CD4-positive, alpha-beta T cell treated with Interleukin-4 for 1 hour (primary cell): ENCODE data around the gene ACSF2.

Experiments
- DNase-seq, 2 donors: peaks; one replicate each; pipeline ENCODE4 v3.0.0-alpha.2; 2020 to 2022

Gene ACSF2

GRCh38 chr17:50440838-50441829, 15.1 kb downstream of the ACSF2 start:
- DNase-seq = no peak

DNA sequence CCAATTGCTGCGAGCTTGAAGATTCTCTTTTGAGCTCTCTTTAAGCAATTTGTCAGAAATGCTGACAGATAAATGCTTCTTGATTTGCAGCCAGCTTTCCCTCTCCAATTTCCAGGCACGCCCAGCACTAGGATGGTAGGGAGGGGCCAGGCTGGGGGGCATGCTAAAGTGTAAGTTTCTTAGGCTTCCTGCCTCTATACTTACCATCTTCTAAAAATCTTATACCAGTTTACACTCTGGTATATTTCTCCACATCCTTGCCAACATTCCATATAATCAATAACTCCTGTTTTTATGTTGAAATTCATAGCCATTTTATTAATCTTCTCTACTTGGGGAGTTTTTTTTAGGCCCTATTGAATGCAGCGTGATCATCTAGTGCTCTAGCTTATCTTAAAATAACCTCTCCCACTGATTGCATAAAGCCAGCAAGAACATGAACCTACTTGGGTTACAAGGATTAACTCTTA, 17.5 kb downstream of the ACSF2 start:
- no peak for DNase-seq

DNA sequence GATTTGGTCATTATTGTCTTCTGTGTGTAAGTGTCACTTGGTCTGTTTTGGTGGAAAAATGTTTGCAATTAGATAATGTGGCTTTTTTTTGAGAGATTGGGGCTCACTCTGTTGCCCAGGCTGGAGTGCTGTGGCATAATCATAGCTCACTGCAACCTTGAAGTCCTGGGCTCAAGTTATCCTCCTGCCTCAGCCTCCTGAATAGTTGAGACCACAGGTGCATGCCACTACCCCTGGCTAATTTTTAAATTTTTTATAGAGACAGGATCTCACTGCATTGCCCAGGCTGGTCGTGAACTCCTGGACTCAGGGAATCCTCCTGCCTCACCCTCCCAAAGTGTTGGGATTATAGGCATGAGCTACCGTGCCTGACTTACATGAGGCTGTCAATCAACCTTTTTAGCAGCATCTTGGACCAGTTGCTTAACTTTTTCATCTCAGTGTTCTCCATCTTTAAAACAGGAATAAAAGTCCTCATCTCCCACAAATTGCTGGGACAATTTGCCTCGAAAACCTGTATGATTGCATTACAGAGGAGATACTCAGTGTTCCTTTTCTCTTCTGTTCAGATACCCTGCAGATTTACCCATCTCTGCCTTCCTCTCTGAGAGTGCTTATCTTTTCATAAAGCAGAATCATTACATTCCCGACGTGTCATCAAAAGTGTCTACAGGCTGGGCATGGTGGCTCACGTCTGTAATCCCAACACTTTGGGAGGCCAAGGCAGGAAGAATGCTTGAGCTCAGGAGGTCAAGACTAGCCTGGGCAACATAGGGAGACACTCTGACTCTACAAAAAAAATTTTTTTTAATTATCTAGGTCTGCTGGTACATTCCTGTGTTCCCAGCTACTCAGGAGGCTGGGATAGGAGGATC, 19.1 kb downstream of the ACSF2 start:
- DNase-seq = no peak

DNA sequence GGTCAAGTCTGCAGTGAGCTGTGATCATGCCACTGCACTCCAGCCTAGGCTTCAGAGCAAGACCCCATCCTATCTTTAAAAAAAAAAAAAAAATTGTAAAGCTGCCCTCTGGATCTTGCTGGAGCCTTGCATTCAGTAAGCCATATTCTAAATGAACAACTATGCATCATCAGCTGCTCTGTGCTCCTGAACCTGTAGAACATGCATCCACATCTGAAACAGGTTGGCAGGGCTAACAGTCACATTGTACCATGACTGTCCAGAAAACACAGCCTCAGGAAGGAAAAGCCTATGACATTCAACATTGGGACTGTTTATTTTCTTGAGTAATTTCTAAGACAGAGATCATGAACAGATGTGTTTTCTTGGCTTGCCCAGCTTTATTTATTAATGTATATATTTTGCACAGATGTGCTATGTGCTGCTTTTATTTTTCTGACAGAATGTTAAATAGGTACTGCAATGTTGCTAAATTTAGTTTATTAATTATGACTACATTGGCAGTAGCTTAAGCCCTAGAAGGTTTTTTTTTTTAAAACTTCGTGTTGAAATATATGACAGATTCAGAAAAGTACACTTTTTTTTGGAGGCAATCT, 19.8 kb downstream of the ACSF2 start:
- no peak for DNase-seq

DNA sequence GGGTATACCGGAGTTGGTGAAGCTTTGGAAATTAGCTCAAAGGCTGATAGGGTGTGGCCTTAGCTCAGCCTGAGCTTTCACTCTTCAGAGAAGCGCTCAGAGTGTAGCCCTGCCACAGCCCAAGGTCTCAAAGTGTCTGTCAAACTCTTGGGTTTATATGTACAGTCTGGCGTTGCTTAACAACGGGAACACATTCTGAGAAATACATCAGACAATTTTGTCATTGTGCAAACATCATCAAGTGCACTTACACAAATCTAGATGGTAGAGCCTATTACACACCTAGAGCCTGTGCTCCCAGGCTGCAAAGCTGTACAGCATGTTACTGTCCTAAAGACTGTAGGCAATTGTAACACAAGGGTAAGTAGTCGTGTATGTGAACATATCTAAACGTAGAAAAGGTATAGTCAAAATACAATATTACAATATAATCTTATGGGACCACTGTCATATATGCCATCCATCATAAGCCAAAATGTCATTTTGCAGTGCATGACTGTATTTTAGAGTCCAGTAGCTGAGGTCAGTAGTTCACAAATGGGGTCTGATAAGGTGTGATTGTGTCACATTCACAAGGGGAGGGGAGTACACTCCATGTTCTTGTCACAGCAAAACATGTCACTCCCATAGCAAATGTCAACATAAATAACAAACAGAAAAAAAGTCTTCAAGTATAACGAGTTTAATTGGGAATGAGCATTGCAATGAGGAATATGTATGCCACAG, 22.0 kb downstream of the ACSF2 start:
- no peak for DNase-seq

GRCh38 chr17:50448643-50449042, 22.6 kb downstream of the ACSF2 start:
- DNase-seq = no peak

DNA sequence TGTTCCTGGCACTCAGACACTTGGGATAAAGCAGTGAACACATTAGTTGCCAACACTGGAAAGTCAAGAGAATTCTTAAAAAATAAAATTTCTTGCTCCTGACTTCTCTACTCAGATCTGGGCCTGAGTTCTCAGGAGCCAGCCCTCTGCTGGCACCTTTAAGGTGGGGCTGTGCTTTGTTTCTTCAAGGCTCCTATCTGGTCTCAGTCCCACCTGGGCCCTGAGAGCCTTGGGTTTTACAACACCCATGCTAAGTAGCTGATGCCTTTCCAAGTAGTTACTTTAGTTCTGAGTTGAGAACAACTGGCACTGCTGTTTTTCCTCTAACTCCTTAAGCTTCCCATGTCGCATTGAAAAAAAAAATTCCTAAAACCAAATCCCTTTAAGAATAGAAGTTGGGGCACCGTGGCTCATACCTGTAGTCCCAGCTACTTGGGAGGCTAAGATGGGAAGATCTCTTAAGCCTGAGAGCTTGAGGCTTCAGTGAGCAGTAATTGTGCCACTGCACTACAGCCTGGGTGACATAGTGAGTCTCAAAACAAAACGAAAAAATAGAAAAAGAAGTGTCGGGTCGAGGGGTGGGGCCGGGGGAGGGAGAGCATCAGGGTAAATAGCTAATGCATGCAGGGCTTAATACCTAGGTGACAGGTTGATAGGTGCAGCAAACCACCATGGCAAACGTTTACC, 26.1 kb downstream of the ACSF2 start:
- no peak for DNase-seq

DNA sequence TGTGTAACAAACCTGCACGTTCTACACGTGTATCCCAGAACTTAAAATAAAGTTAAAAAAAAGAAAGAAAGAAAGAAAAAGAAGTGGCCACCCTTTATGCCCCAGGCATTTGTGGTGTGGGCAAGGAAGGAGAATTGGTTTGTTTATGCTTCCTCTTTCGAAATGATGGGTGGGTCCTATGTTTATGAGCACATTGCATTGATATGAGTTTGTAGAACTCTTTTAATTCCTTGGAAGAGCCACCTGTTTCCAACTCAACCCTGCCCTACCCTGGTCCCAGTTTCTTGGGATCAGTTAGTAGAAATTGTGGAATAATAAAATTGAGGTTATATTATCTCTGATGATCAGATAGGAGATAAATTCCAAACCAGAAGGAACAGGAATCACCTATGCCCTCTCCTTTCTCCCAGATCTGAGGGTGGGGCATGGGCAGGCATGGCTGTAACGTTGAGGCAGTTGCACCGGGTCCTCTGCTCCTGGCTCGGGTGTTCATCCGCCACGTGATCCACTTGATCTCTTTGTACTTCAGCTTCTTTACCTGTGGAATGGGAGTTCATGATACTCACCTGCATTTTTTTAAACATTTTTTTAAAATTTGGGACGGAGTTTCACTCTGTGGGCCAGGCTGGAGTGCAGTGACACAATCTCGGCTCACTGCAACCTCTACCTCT, 26.7 kb downstream of the ACSF2 start:
- DNase-seq = no peak

- no peak for DNase-seq
Measured at GRCh38 chr17:50453901-50454300, 27.9 kb downstream of the ACSF2 start.

DNA sequence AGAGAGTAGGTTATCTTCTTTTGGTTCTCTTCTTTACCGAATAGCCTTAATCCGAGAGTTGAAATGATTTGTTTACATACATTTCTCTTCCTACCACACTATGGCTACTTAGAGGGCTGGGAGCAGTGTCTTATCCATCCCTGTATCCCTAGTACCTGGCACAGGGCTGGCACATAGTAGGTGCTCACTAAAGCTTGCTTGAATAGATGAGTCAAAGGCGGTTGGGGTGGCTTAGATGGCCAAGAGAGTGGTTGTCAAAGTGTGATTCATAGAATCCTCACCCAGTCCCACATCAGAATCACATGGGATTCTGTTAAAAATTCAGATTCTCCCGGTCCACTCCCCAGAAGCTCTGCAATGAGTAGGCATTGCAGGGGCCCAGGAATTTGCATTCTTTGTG, 31.6 kb downstream of the ACSF2 start:
- DNase-seq = no peak

GRCh38 chr17:50458270-50458669, 32.3 kb downstream of the ACSF2 start:
- no peak for DNase-seq

DNA sequence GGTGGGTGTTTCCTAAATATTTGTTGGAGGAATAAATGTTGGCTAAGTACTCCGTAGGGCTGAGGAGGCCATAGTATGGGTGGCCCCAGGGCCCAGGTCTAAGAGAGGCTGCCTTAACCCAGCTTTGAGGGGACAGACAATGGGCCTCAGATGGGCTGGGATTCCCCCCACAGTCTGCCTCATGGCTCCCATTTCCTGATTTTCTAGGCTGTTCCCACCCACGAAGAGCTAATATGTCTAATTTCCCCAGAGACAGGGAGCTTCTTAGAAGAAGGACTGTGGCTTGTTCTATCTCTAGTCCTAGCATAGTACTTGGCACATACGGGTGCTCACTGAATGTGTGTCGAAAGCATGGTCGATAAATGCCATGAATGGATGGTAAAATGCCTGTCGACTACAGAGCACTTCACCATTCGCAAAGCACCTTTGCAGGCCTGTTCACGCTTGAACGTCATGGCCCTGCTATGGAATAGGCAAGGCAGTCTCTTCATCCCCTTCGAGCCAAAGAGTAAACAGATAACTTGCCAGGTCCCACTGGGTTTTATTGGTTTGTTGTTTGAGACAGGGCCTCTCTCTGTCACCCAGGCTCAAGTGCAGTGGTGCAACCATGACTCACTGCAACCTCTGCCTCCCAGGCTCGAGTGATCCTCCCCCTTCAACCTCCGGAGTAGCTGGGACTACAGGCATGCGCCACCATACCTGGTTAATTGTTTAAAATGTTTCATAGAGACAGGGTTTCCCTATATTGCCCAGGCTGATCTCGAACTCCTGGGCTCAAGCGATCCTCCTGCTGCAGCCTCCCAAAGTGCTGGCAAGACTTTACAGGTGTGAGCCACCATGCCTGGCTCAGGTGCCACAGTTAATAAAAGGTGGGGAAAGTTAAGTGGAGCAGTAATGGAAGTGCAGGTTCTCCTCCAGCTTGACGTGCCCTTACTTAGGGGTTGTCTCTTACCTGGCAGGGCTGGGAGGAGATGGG, 33.0 kb downstream of the ACSF2 start:
- no peak for DNase-seq

- DNase-seq = no peak
Measured at GRCh38 chr17:50459756-50460155, 33.7 kb downstream of the ACSF2 start.

GRCh38 chr17:50460831-50461526, 35.0 kb downstream of the ACSF2 start:
- DNase-seq = no peak

- DNase-seq = no peak
Measured at GRCh38 chr17:50461550-50462132, 35.6 kb downstream of the ACSF2 start.

GRCh38 chr17:50462446-50462845, 36.4 kb downstream of the ACSF2 start:
- no peak for DNase-seq

DNA sequence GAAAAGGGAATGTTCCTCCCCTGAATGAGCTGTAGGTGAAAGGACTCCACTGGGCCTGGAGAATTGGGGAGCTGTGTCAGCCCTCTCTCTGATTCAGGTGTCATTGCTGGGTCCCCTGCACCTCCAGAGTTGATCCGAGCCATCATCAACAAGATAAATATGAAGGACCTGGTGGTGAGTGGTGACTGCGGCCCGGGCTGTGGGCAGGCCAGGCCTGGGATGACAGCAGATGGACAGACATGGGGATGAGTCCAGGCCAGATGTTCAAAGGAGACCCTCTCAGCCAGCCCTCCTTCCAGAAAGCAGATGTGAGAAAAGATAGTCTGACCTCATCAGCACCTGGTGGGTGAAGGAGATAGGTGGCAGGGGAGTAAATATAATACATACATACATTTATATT, 38.1 kb downstream of the ACSF2 start:
- DNase-seq = no peak

DNA sequence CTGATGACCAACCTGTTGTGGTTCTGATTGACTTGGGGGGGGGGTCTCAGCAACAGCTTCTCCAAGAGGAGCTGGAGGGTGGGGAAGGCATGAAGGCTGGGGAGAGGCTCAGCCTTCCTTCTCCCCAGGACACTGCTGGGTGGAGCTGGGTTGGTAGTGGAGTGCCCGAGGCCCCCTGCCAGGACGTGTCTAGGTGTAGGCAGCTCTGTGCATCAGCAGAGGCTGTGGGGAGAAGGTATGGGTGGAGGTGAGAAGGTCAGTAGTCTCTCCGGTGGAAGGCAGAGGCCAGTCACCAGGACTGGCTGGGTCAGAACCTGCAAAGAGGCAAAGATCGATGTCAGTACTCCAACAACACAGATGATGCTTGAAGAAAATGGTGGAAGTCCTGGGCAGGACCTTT, 38.7 kb downstream of the ACSF2 start:
- no peak for DNase-seq

DNA sequence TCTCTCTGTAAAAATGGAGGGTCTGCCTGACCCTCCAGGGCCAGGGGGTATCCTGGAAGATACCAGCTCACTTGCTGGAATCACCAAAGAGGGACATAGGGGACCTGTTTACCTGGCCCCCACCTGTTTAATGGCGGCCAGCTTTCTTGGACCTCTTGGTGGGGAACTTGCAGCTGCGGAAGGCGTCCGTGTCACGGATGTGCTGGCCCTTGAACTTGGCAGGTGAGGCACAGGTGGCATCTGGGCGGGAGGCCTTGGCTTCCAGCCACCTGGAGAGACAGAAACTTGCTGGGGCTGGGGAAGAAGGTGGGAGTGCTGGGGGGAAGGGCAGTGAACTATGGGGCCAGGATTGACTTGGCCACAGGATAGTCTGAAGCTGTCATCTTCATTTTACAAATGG, 39.2 kb downstream of the ACSF2 start:
- DNase-seq = no peak
